ENCODE results near the gene USF3. TPM values are rescaled to one million over a fixed set of nuclear protein-coding genes. Genes with fewer than 3 reads are reported as not detected.
A peak's percentile ranks its signal among the peaks of the same experiment; 100 is the strongest.

Gene USF3
- total and polyA plus RNA-seq, 11 donors: 4.3 to 25.3 (median 17.2) TPM

DNA sequence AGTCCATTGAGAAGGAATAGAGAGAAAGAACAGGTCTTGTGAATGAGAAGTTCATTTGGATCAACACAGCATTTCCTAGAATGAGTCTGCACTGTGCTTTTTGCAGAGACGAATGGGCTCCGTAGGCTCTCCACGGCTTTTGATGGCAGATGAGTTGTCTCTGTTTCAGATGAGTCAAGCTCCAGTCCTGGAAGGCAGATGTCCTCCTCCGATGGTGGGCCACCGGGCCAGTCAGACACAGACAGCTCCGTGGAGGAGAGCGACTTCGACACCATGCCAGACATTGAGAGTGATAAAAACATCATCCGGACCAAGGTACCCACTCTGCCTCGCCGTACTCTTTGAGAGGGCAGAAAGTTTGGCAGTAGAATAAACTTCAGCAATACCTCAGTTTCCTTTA lies 93.6 kb downstream of the USF3 start:
- no peaks in the 10 kb centered on the region for H3K36me3 ChIP-seq
- WGBS, 4 donors: 88 to 93% (median 91%) methylated on average over 11 of the region's 11 CpGs
- TF ChIP-seq, protein P1, sequence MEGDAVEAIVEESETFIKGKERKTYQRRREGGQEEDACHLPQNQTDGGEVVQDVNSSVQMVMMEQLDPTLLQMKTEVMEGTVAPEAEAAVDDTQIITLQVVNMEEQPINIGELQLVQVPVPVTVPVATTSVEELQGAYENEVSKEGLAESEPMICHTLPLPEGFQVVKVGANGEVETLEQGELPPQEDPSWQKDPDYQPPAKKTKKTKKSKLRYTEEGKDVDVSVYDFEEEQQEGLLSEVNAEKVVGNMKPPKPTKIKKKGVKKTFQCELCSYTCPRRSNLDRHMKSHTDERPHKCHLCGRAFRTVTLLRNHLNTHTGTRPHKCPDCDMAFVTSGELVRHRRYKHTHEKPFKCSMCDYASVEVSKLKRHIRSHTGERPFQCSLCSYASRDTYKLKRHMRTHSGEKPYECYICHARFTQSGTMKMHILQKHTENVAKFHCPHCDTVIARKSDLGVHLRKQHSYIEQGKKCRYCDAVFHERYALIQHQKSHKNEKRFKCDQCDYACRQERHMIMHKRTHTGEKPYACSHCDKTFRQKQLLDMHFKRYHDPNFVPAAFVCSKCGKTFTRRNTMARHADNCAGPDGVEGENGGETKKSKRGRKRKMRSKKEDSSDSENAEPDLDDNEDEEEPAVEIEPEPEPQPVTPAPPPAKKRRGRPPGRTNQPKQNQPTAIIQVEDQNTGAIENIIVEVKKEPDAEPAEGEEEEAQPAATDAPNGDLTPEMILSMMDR (IDR thresholded peaks at IDR 0.05): no peak
- no peak for TF ChIP-seq POLR2A (IDR thresholded peaks at IDR 0.05)
- no peak overlapping the region for H3K27ac ChIP-seq
- no peak overlapping the region for H3K4me3 ChIP-seq
- peaks cover 0 to 3% (median 0%) of the 10 kb centered on the region in 12 donors for H3K4me1 ChIP-seq
- H3K27me3 ChIP-seq: no peaks in the 10 kb centered on the region
- no peaks in the 10 kb centered on the region for H3K9me3 ChIP-seq
- ATAC-seq (no peak), DNase-seq (no peak)
- intact Hi-C loops (cut with DNase I): no loop called here

DNA sequence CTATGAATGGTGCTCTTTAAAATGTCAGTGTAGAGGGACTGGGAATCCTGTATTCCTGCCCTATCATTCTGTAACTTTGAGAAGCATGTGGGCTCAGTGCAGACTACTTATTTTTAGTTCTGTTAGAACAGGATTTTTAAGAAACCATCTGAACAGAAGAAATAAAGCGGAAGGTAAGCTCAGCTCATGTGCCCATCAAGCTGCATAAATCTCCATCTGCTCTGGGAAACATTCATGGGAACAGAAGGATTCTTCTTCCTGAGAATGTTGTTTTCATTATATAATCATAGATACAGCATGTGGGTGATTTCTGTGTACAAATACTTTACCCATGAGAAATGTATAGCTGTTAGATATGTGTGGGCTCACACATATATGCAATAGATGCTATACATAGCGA lies 94.2 kb downstream of the USF3 start:
- ATAC-seq: no peak
- no peak overlapping the region for H3K27ac ChIP-seq
- no peak overlapping the region for H3K4me3 ChIP-seq
- 92 to 95% (median 93%) methylated on average over 2 of the region's 2 CpGs for WGBS, 4 donors
- TF ChIP-seq, protein P1 (IDR thresholded peaks at IDR 0.05): no peak
- no peaks in the 10 kb centered on the region for H3K27me3 ChIP-seq
- no peaks in the 10 kb centered on the region for H3K36me3 ChIP-seq
- peaks cover 0 to 3% (median 0%) of the 10 kb centered on the region in 12 donors for H3K4me1 ChIP-seq
- H3K9me3 ChIP-seq: no peaks in the 10 kb centered on the region
- DNase-seq: no peak
- intact Hi-C loops (cut with DNase I): no loop called here

DNA sequence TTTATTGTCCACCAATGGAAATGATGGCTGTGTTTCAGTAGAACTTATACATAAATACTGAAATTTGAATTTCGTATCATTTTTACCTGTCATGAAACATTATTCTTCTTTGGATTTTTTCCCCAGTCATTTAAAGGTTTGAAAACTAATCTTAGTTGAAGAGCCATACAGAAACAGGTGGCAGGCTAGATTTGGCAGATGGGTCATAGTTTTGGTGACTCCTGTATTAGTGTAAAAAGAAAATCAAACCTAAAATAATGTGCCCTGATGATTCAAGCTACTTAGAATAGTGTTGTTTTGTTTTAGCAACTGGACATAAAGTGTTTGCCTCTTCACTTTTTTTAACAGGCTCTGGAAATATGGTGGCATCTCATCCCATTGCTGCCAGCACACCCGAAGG lies 95.2 kb downstream of the USF3 start:
- Histone ChIP-seq H3K36me3 (no peaks in the 10 kb centered on the region), H3K27ac (no peak overlapping the region), H3K9me3 (no peaks in the 10 kb centered on the region), H3K27me3 (no peaks in the 10 kb centered on the region), H3K4me1 (peaks cover 0 to 3% (median 0%) of the 10 kb centered on the region in 12 donors), H3K4me3 (no peak overlapping the region)
- no peak for DNase-seq
- no peak for TF ChIP-seq POLR2A (IDR thresholded peaks at IDR 0.05)
- TF ChIP-seq, protein P1 (IDR thresholded peaks at IDR 0.05): no peak
- intact Hi-C loops (cut with DNase I): no loop called here
- 88 to 95% (median 93%) methylated on average over 2 of the region's 2 CpGs for WGBS, 4 donors
- ATAC-seq: no peak

DNA sequence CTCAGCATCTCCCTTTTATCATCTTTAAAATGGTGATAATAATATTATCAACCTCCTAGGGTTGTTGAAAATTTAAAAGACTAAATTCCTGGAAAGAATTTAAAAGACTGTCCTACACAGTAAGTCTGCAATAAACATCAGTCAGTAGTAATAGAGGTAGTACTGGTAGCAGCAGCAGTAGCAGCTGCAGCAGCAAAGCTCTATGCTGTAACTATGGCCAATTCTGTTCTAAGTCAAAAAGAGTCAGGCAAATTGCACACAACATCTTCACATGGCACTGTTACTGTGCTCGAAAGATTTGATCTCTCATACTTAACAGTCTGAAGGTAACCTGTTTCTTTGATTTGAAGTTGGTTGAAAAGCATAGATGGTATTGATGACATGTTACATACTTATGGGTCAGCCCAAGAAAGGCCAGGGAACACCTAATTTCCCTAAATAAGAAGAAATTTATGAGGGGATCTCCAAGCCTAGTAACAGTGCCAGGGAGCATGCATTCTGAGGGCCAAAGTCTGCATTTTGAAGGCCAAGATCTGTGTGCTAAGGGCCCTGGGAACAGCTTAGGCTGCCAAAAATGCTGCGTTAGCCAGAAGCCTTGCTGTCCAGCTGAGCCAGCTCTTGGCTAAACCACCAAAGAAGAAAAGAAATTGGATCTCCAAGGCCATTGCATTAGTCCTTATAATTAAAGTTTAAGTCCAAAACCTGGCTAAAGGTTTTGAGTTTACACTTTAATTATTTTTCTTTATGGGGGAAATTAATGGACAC lies 95.8 kb downstream of the USF3 start:
- Histone ChIP-seq H3K4me1 (peaks cover 0 to 3% (median 0%) of the 10 kb centered on the region in 12 donors), H3K27me3 (no peaks in the 10 kb centered on the region), H3K4me3 (no peak overlapping the region), H3K9me3 (no peaks in the 10 kb centered on the region), H3K27ac (no peak overlapping the region), H3K36me3 (no peaks in the 10 kb centered on the region)
- ATAC-seq (peak in 1 of 4 donors; percentile 63), DNase-seq (peak in 1 of 5 donors; percentile 60)
- TF ChIP-seq POLR2A (IDR thresholded peaks at IDR 0.05): no peak
- TF ChIP-seq, protein P1 (IDR thresholded peaks at IDR 0.05): no peak
- intact Hi-C loops (cut with DNase I): no loop called here
- WGBS, 4 donors: 71 to 85% (median 78%) methylated on average over 2 of the region's 2 CpGs

Other genes starting within 250 kb of the USF3 start
- gene SPICE1, start 181.5 kb downstream of the USF3 start, total RNA-seq: 1 to 10 TPM; 1.3 to 8.7 (median 5.0) TPM
- gene SPICE1, start 181.5 kb downstream of the USF3 start, polyA plus RNA-seq: 1 to 10 TPM; 1.4 to 3.1 TPM
- 1 to 10 TPM in 5 of 9 donors, under 1 TPM in 4; 0.28 to 2.6 (median 1.3) TPM for gene SIDT1, start 164.1 kb downstream of the USF3 start, total RNA-seq
- gene SIDT1, start 164.1 kb downstream of the USF3 start, polyA plus RNA-seq: under 1 TPM; 0.30 to 0.38 TPM
- 100 to 1,000 TPM in 2 of 9 donors, 10 to 100 TPM in 7; 64.0 to 103 (median 77.6) TPM for gene NAA50, start 49.6 kb upstream of the USF3 start, total RNA-seq
- 100 to 1,000 TPM in 1 of 2 donors, 10 to 100 TPM in 1; 15.0 to 147 TPM for gene NAA50, start 49.6 kb upstream of the USF3 start, polyA plus RNA-seq
- 10 to 100 TPM; 16.0 to 66.8 (median 21.2) TPM for gene ATP6V1A, start 50.4 kb upstream of the USF3 start, total RNA-seq
- 10 to 100 TPM in 1 of 2 donors, 1 to 10 TPM in 1; 5.9 to 10.9 TPM for gene ATP6V1A, start 50.4 kb upstream of the USF3 start, polyA plus RNA-seq
- gene GRAMD1C, start 142.1 kb upstream of the USF3 start, total RNA-seq: 1 to 10 TPM in 6 of 9 donors, under 1 TPM in 3; 0.49 to 5.6 (median 1.2) TPM
- 1 to 10 TPM in 1 of 2 donors, under 1 TPM in 1; 0.49 to 1.3 TPM for gene GRAMD1C, start 142.1 kb upstream of the USF3 start, polyA plus RNA-seq

Measured in heart left ventricle (tissue), 16 donors.